Fibroblast of skin of right biceps (primary cell): ENCODE results near the gene ESRRG.

Source experiments
- DNase-seq: peaks from one replicate; pipeline ENCODE4 v3.0.0-alpha.2; 2013

The ESRRG gene

DNA sequence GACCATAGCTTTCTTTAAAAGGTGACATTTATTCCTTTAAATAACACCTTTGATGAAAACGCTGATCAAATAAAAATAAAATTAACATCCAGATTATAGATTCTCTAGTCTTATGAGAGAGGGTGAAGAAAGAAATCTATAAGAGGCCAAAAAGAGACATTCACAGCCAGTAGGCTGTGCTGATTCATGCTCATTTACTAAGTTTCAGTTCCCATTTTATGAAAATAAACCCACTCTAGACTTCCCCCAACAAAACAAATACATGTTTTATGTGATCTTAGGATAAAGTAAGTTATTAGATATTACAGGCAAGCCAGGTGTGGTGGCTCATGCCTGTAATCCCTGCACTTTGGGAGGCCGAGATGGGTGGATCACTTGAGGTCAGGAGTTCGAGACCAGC, 21.1 kb downstream of the ESRRG start:
- no peak for DNase-seq

DNA sequence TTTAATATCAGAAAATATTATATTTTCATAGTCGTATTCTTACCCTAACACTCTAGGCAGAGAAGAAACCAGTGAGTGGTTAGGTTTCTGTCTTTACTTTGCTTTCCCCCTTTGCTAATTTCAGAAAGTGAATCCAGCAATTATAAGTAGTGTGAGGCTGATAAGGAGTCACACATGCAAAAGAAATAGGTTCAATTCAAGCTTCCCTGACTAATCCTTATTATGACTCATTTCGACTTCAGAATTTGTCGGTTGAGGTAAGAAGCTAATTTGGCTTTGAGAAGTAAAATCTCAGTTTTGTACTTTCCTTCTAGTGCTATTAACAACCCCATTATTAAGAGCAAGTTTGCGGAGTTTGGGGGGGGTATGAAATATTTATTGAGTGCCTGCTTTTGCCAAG, 22.4 kb downstream of the ESRRG start:
- no peak for DNase-seq

DNA sequence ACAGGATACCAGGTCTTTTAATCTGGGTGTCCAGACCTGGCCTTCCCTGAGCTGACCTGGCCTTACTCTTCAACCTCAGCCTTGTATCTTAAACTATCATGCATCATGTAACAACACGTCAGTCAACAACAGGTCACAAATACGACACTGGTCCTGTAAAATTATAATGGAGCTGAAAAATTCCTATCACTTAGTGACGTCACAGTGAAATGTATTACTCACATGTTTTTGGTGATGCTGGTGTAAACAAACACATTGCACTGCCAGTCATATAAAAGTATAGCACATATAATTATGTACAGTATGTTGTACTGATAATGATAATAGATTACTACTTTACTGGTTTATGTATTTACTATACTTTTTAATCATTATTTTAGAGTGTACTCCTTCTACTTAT, 31.5 kb downstream of the ESRRG start:
- no peak for DNase-seq

DNA sequence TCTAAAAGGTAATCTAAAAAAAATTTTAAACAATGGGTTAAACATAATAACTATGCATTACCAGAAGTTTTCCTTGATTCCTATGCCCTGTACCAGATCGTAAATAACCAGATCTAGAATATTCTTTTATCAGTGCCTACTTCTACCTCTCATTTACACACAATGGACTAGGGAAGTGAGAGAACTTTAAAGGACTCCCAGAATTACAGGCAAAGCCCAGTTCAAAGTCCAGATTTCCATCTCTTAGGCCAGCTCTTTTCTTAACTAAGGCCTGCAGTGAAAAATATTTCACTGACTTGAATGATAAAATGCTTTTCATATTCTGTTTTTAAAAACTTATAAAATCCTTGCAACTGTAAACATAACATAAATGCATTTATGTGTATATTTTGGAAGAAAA, 32.6 kb downstream of the ESRRG start:
- no peak for DNase-seq

DNA sequence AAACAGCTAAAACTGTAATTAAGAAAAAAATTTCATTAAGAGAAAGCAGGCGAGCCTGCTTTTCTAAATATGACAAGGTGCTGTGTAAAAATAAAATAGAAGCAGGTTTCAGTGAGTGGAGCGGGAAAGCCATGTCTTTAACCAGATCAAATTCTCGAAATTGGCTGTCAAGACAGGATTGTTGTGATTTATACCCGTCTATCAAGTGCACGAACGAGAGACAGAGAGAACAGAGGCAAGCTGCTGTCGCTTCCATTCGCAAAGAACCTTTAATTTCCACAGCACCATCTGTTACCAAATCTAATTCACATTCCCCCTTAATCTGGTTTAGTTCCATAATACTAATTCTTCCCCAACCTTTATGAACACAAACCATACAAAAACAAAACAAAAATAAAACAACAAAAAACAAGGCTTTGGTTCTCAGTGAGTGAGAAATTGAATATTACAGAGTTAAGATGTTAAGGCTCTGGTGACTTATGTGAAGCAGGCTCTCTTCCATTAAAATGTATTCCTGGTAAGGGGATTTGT, 35.0 kb downstream of the ESRRG start:
- no peak for DNase-seq

DNA sequence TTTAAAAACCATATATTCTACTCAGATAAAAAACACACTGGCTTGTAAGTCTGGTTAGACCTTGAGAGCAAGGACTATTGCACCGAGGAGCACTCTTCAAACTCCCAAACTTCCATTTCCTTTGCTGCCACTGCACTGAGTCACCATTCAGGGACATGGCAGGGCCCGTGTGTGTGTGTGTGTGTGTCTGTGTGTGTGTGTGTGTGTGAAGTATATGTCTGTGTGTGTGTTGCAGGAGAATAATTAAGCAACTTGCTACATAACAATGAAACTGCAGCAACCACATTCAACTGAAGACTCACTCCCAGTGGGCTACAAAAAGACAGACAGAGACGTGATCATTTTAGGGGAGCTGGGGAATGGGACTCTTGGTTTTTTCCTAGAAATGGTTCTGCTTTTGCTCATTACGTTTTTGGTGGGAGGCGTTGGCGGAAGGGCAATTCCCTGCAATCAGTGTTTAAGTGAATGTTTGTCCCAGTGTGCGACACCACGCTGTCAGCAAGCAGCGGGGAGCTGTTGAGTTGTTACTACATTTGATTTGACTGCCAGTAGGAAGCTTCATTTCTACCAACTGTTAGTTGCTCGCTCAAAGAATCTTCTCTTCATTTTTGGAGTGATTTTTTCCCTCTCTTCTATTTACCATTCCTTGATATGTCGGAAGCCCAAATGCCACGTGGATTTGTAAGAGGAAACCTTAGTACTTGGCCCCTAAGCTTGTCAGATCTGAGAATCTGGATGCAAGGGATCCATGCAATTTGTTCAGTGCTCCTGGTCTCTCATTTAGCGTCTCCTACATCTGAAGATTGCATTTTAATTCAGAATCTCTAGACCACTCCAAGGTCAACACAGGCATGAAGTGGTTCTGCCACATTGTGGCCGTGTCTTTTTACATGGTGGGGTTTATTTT, 36.1 kb downstream of the ESRRG start:
- peak; percentile 54 for DNase-seq

DNA sequence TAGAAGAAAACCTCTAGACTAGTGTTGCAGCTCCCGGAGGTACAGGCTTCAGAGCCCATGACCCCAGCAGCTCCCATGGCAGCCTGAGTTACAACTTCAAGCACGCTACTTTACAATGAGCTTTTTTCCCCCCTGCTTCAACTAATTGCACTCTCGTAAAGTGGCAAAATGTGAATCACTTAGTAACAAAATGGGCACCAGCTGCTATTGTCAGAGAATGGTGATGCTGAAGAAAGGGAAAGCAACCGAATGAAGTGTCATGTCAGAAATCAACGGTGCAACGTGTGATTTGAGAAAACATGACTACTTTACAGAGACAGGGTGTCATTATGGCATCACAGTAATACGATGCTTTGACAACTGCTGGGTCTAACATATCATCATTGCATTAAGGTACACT, 40.5 kb downstream of the ESRRG start:
- DNase-seq = no peak

DNA sequence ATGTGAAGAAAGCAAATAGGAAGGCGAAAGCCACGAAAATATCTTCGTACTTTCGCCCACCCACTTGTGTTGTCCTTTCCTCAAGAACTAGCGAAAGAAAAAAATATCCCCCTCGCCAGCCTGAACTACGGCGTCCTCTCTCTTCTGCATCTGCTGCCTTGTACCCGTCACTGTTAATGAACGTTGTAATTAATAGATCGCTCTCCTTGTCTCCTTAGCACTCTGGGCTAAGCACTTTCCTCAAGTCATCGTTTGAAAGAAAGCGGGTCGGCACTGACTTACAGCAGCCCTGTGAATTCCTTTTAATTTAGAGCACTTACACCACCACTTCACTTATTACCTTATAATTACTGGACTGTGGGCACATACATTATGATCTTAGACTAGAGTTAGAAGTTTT, 44.1 kb downstream of the ESRRG start:
- DNase-seq = no peak

DNA sequence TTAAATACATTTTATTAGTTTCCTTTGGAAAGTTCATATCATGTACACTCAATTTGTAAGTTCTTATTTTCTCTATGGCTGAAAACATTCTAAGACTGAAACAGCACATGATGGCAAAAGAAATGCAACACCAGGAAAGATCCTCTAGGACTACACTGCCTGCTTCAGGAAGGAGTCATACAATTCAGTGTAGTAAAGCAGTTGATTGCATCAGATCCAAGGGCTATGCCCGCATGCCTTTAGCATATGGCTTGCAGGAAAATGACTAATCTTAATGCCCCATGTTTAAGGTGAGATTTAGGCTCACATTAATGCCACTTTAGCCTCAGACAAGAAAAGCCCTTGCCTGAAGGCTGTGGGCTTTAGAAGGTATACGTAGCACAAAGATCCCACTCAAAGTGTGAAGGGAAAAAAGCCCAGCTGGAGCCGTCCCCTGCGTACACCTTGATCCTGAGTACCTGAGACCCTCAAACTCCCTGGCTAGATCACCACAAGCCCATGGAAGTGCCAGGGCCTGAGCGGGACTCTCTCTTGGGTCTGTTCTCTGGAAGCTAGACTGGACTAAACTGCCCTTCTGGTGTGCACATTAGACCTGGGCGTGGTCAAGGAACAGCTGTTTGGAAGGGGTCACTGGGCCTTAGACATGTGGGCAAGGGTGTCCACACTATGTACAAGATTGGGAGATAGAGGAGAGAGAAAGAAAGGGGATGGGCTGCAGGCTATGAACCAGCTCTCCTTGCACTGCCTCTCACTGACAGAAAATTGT, 52.9 kb downstream of the ESRRG start:
- peak; percentile 19 for DNase-seq

DNA sequence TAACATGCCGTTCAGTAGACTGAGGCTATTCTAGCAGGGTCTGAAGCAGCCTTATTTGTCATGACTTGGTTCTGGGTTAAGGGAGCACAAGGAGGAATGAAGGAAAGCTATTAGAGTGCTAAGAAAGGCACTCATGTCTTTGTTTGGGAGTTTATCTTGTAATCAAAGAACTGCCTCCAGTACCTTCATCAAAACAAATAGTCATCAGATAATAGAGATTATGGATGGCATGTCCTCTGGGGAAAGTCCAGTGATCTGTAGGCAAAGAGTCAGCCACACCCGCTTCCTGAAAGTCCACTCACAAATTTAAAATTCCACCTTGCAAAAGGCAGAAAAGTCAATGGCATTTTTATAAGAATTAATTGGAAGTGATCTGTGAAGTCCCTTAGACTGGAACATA, 56.8 kb downstream of the ESRRG start:
- DNase-seq = no peak

DNA sequence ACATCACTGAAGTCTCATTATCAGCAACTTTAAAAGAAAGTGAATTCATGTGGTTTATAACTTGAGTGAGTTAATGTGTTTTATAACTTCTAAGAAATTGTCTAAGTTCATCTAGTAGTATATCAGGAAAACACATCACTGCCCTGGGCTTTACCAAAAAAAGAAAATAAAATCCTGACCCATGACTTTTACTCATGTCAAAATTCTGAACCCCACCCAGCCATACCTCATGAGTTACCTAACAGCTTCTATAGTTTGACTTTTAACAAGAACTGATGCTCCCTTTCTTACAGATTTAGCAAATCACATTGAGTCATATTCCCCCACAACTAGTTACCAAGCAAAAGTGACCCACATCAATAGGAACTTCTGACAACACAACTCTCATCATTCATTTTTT, 57.4 kb downstream of the ESRRG start:
- DNase-seq = no peak

DNA sequence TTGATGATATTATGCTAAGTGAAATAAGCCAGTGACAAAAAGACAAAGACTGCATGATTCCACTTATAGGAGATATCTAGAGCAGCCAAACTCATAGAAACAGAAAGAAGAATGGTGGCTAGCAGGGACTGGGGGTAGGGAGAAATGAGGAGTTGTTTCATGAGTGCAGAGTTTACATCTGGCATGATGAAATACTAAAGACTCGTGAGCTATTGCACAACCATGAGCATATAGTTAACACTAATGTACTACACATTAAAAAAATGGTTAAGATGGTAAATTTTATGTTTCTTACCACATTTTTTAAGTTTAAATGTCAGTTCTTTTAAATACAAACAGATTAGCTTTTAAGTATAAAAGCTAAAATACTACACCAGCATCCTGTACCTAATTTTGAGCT, 57.8 kb downstream of the ESRRG start:
- peak; percentile 23 for DNase-seq

DNA sequence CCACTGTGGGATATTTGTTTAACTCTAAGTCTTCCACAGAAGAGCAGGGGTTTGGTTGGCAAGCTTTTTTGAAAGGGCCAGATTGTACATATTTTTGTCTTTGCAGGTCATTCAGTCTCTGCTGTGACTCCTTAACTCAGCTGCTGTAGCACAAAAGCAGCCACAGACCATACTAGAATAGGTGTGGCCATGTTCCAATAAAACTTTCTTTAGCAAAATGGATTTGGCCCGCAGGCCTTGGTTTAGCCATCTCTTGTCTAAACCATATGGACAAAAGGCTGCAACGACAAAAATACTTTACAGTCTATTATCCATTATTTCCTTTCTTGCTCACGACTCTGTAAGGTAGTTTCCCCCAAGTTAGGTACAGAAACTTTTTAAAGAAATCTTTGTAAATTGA, 60.5 kb downstream of the ESRRG start:
- no peak for DNase-seq

DNA sequence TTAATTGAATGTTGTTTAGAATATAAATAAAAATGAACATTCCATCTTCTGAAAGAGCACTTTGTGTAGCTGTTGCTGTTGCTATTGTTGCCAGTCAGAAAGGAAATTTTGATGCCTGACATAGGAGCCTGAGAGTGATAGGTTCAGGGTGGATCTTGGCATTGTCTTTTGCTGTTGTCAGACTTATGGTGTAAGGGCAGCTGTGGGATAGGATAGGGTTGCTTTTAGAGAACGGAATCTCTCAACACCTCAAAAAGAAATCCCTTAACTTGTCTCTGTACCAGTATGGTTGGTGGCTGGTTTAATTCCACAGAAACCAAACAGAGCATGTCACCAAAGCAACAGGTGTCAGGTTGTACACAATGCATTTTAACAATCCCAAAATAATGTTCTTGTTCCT, 62.7 kb downstream of the ESRRG start:
- DNase-seq = no peak

DNA sequence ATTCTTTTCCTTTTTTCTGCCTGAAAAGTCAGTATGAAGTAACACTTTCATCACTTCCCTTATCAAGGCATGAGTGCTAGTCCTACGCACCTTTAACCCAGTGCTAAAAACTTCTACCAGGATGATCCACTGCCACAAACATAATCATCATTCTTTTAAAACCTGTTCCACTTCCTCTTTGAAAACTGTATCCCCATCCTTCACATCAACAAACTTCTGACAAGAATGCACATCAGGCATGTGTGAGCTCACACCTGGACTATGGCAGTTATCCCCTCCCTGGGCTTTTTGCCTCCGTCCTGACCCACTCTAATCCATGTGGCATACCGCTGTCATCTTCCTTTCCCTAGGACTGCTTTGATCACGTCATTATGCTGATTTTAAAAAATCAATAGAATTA, 70.2 kb downstream of the ESRRG start:
- no peak for DNase-seq

DNA sequence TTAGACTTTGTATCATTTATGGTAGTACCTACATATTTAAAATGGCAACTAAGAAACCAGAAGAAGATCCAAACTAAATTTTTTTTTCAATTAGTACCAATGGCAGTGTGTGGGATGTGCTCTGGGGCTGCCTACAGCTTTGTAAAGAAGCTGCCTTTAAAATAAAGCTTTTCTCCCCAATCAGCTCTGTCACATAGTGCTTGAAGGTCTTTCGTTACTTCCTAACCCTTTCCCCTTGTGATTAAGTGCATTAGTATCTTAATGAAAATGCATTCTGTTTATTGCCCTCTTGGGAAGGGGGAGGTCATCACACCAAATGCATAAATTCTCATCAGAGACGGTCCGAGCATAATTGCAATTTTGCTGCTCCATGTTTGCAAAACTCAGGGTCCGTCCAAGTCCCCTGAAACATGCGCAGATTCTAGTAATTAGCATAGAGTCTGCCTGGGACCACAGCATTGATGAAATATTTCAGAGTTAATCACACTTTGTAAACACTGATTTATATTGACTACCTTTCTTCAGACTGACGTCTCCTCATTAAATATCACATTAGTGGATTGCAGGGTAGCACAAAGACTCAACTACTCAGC, 71.3 kb downstream of the ESRRG start:
- no peak for DNase-seq

DNA sequence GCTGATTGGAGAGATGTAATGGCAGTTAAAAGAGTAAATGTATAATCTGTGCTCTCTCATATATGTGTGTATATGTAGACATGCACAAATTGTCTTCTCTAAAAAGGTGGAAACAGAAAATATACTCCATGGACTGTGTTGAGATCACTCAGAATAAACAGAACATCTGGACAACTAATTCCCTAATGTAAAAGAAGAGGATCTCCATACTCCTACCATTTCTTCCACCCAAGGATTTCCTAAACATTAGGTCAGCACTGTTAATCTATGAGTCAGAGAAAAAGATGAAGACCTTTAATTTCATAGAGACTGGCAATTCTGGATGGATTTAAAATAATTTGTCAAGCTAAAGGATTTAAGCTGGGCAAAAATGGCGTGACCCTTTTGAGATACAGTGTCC, 80.1 kb downstream of the ESRRG start:
- no peak for DNase-seq

DNA sequence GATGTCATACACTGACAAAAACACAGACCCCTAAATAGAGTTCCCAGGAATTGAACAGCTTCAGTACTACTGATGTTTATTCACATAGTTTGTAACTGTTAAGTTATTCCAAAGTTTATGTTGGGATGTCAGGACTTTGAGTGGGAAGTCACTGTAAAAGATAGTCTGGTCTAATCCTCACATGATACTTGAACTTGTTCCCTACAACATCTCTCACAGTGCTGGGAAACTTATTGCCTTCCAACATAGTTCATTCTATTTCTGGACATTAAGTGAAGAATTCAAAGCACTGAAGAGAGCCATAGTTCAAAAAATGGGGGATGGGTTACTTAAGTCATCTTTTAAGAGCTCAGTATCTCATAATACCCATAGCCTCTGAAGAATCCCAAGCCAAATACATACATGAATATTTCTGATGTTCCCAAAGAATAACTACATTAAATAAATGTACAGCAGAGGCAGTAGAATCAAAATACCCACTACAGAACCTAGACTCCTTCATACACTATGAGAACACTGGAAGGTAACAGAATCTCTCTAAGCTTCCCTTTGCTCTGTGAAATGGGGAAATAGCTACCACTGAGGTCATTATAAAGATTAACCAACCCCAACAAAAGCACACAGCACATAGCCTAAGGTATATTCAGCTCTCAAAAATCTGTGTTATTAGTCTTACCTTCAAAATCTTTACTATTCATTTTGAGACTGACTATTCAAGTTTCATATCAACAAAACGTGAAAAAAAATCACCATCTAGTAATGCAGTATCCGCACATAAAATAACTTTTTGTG, 81.4 kb downstream of the ESRRG start:
- no peak for DNase-seq

DNA sequence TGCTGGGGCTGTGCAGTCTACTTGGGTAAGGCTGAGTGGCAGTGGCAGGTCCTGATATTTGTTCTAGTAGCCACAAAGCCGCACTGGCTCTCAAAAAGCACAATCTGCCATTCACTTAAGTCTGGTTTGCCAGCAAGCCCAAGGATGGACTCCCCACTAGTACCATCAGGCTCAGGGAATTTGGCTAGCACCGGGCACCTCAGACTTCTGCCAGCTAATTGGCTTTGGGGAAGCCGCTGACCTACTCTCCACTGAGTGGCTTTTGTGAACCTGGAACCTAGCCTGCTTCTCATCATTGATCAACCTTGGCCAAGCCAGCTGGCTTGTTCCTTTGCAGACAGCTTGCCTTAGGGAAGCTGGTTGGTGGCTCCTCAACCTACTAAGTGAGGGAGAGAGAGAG, 83.1 kb downstream of the ESRRG start:
- DNase-seq = no peak

DNA sequence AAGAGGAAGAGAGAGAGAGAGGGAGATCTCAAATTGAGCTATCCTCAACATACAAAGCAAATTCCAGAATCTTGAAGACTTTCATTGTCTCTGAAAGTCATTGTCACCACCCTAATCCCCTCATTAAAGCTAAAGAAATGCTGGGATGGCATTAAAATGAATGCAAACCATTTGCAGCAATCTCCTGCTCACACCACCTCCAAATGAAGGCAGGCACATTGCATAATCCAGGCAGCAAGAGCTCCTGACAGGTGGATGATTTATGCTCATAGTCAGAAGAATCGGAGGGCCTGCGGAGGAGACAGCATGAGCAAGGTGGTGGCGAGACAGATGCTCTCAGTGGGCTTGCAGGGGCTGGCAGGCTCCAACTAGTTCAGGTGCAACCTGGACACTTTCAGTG, 90.2 kb downstream of the ESRRG start:
- DNase-seq = no peak

DNA sequence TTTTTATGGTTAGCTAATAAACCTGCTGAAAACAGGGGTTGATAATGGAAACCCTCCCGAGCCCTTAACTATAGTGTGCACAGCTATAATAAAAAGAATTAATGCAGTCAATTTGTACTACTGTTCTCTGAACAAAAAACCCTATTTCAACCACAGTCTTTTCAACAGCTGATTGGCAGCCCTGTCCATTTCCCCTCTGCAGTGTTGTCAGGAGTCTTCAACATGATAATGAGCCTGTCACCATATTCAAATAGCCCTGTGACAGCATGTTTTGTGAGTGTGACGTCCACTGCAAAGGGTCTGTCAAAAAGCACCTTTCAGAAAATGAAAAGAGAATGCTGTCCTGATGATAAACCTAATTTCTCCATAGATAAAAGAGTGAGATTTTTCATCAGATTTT, 92.7 kb downstream of the ESRRG start:
- DNase-seq = no peak

DNA sequence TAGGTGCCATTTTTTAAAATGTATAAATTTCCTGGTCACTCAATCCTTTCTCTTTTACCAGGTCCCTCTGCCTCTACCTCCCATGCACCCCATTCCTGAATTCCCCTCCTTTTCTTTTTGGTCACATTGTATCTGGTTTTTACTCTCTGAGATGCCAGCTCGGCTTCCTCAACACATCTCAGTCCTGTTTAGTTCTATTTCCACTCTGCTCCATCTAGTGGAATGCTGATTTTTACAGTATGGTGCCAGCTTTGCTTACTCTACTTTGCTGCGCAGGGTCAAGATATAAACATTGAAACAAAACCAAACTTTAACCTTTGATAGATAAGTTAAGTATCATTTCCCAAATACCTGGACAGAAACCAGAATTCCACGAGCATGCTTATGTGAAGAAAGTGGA, 96.0 kb downstream of the ESRRG start:
- DNase-seq = no peak
